GM21526 (cell line): ENCODE data around the gene PCYT2.

Experiments
- ATAC-seq: cut with Tn5 transposase; IDR thresholded peaks from one replicate; pipeline ENCODE4 v1.9.1; 2021; ENCODE audit warnings: moderate library complexity; ENCODE audit not compliant: unreplicated experiment, low FRiP score

The PCYT2 gene

DNA sequence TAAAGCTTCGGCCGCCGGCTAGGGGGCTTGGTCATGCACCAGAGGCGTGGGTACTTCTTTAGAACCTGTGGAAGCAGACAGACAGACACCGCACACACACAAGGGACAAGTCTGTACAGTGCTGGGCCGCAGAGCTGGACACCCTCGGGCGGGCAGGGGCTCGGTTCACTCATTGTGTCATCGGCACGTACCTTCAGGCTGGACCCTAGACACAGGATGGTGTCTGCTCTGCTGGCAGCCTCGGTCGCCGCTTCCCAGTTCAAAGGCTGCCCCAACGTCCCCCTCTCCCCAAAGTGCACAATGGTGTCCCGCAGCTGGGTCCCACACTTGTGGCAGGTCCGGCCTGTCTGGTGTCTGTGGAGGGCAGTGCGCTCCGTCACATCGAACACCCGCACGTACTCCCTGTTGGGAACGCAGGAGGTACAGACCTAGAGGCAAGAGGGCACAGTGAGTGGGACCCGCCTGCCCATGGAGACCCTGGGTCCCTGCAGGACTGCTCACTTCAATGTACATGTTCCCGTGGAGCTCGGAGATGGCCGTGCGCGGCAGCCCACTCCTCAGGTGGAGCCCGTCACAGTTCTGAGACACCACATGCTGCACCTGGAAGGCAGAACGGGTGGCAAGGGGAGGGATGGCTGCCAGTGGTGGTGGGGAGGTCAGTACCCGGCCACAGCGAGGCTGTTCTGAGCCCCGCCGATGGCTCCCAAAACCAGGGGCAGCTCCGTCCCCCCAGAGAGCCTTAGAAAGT is 3.1 kb upstream of the PCYT2 start:
- no peak for ATAC-seq

DNA sequence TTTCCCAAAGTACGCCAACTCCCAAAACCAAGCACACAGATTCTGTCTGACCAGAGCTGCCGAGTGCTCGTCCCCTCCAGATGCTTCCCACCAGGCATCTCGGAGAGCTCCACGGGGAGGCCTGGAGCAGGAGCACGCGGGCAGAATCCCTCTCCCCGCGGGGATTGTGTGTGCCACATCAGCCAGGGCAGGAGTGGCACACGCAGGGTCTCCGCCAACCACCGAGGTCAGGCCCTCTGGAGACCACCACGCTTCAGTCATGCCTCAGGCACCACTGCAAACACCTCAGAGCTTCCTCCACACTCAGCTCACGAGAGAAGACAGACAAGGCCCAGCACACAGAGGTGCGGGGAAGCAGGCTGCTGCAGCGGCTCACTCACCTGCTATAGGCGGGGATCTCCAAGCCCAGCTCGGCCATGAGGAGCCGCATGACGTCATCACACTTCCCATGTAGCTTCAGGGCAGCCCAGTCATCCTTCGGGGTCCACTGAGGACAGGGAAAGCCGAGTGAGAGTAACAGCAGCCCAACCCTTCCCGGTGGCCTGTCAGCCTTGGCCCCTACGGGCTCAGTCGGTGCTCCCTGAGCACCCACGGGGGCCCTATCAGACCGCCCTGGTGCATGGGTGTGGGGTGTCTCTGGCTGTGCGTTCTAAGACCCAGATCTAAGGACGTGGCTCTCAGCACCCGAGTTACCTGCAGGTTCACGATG is 2.3 kb upstream of the PCYT2 start:
- ATAC-seq: no peak

DNA sequence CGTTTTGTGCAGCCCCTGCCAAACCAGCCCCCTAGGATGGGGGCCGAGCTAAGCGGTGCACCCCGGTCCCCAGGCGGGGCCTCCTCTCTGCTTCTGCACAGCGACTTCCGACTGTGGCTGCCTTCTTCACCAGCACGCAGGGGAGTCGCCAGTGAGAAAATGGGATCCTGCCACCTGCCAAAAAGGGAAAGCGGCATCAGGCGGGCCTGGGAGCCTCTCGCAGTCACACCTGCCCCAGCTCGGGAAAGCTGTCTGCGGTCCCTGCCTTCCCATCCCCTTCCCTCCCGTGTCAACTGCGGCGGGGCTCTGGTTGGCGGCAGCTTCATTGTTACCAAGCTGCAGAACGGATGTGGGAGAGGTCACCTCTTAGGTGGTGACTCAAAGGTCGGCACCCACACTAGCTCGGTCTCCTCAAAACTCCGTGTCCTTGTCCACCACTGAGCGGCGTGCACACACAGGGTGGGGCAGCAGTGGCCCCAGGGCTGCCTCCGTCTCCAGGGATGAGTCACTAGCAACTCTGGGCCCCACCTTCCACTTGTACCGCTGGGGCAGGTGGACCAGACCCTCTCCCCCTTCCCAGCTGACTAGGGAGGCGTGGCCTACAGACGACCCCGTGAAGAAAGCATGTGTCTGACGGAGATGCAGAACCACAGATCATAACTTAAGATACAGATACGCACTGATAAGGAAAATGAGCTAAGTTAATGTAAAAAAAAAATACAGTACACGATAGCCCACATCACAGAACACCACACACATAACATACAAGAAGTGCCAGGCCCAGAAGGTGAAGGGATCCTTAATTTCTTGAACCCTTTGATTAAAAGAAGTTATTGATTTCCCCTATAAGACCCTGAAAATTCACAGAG is 1.5 kb upstream of the PCYT2 start:
- ATAC-seq: no peak

DNA sequence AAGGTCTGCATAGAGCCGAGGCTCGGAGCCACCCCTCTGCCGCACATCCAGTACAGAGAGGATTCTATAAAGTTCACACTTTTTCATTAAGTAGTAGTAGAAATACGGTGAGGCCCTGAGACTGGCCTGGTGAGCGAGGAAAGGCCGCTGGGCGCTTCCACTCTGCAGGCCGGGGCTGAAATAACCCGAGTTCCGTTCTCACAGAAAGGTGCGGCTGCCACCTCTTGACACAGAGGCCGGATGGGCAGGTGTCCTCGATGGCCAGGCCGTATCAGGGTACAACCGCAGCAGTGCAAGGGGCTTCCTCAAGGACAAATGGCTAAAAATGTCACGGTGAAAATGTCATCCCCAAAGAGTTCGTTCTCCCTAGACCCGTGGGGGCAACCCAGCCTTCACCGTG is 770 bp upstream of the PCYT2 start:
- no peak for ATAC-seq

DNA sequence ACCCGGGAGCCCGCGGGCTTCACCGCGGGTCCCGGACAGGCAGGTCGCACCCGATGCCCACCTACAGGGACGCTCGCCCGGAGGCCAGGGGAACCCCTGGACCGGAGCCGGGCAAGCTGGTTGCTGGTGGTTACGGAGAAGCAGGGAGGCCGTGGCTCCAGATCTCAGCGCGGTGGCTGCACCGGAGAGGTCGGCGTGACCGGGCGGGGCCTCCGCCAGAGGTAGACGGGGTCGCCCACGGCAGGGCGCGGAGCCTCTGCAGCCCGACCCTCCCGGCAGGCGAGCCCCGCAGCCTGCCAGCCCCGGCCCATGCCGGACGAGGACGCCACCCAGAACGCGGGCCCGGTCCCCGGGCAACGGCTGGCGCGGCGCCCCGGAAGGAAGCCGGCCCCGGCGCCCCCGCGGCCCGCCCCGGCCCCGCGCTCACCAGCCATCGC is 341 bp downstream of the PCYT2 start:
- peak; percentile 18 for ATAC-seq

DNA sequence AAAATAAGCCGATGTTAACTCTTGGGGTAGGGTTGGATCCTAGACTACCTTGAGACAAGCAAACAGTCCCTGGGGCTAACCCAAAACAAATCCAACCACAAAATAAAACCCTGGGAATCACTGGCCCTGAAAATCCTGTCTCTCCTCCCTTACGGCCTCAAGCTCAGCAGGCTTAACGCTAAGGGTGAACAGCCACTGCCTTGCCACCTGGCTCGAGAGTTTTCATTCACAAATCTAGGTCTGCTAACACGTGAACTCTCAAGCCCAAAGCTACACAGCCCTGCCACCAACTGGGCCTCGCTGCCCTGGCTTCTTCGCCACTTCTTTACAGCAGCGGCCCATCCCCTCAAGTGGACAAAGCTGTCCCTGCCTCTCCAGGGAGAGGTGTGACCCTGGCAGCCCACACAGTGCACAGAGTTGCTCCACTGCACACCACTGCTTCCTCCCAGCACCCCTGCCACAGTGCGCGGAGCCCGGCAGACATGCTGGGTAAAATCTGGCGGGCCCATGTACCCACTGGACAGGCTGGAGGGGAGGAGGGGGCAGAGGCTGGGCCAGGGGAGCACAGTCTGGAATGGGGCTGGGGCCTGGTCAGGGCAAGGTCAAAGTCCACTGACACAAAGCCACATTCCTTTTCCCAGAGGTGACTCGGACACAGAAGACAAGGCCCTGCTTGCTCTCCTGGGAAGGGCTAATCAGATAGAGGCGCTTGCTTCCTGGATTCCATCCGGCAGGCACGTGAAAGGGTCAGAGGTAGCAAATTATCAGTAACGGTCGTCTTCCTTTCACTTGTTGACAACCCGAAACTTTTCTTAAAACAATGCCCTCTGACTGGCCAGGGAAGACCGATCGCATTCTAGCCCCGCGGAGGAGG is 996 bp downstream of the PCYT2 start:
- no peak for ATAC-seq

DNA sequence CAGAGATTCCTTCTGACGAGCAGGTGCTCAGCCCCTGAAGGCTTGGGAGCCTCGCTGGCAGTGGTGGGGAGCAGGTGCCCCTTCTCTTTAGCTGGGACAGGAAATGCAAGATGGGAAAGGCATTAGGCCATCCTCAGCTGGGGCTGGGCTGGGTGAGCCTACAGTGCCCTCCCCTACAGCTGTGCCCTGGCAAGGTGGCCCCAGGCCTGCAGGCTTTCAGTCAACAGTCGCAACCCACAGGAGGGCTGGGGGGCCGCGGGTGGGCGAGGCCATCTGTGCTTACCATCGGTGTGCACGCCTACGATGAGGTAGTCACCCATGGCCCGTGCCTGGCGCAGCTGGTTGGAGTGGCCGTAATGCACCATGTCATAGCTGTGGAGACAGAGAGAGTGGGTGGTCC is 2.0 kb downstream of the PCYT2 start:
- no peak for ATAC-seq

DNA sequence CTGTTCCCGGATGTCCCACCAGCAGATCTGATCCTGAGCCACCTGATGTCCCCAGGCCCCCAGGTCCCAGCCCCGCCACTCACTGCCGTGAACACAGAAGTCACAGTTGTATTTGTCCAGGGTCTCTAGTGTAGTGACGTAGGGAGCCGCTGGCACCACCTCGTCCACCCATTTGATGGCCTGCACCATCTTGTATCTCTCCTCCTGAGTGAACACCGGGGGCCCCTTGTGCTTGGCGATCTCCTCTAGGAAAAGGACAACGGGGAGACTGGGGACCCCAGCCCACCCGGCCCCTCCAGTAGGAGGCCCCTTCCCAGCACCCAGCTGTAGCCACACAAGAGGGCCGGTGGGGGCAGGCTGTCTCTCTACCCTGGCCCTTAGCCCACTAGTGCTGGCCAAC is 2.4 kb downstream of the PCYT2 start:
- no peak for ATAC-seq

DNA sequence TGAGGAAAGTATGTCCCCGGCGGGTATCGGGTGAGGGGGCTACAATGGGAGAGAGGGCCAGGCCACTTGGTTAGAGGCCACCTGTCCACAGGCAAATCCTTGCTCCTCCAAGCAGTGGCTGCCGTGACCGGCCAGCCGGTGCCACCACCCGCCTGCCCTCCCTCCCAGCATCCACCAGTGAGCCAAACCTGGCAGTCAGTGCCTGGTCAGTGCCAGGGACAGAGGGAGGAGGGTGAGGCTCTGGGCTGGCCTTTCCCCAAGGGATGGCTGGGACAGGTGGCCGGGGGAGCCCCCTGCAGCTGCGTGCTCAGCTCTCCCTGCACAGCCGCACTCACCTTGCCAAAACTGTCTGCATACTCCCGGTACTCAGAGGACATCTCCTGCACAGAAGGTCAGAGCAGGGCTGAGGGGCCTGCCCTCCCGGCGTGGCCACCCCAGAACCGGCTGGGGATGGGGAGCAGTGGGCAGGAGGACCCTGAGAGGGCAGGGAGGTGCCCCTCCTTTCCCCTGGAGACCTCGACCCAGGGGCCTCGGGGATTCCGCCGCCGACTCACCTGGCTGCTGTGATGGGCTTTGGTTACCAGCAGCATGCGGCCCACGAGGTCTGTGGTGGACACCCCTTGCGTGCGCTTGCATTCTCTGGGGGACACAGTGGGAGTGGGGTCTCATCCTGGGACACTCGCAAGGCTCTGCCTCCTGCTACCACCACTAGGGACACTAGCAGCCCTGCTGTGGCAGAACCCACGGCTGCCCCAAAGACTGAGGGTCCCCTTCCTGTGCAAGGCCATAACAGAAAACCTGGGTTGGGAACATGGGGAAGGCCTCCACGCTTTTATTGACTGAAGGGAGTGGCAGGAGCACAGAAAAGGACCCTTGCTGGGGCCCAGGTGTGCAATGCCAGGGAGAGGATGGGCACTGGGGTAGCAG is 3.7 kb downstream of the PCYT2 start:
- no peak for ATAC-seq

DNA sequence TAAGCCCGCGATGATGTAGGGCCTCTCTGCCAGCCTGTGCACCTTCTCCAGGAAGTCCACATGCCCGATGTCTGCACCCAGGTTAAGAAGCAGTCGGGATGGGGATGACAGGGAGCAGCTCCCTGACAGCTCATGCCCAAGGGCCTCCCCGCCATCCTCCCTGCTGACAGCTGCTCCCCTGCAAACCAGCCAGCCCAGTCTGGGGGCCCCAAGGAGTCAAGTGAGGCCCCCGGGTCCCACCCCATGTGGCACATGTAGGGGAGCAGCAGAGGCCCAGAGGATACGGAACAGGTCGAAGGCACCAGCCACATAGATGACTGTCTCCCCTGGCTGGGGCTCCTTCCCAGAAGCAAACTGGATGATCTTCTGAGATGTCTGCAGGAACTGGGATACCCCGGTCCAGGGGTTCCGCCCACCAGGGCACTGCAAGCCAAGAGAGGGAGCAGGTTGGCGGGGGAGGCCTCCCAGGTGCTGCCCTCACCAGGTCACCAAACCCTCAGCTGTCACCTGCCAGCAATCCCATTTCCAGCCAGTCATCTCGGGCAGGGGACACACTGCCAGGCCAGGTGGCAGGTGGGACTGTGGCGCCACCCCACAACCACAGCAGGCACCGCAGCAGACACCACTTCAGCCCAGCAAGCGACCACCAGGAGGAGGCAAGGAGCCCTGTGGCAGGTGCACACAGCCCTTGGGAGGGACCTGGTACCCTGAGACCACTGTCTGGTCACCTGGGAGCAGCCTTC is 4.6 kb downstream of the PCYT2 start:
- ATAC-seq: no peak

DNA sequence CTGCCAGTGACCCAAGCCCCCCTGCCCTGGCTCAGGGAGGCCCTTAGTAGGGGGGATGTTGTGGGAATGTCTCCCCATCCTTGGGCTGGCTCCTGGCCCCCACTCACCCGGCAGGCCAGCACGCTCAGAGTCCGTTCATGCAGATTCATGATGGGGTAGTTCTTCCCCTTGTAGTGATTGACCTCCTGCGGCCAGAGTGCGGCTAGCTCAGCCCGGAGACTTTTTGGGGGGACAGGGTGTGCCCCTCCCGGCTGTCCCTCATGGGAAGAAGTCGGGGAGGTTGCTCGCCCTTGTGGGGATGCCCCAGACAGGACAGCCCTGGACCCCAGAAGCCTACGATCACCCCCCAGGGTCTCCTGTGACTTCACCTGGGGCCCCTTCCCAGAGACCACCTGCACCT is 5.2 kb downstream of the PCYT2 start:
- no peak for ATAC-seq

DNA sequence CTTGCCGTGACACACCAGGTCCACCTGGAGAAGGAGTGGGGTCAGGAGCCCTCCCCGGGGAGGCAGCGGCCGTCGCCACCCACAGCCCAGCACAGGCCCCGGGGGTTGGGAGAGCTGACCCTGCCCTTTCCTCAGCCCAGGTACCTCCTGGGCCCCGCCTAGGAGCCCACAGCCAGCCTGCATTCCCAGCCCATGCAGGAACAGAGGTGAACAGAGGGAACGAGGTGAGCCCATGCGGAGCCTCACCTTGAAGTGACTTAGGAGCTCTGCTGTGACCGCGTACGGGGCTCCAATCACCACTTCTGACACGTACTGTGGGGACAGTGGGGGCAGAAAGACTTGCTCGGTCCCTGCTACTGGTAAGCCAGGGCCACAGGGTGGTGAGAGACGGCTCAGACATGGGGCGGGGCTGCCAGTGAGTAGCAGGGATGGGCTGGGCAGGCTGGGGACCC is 5.7 kb downstream of the PCYT2 start:
- no peak for ATAC-seq

DNA sequence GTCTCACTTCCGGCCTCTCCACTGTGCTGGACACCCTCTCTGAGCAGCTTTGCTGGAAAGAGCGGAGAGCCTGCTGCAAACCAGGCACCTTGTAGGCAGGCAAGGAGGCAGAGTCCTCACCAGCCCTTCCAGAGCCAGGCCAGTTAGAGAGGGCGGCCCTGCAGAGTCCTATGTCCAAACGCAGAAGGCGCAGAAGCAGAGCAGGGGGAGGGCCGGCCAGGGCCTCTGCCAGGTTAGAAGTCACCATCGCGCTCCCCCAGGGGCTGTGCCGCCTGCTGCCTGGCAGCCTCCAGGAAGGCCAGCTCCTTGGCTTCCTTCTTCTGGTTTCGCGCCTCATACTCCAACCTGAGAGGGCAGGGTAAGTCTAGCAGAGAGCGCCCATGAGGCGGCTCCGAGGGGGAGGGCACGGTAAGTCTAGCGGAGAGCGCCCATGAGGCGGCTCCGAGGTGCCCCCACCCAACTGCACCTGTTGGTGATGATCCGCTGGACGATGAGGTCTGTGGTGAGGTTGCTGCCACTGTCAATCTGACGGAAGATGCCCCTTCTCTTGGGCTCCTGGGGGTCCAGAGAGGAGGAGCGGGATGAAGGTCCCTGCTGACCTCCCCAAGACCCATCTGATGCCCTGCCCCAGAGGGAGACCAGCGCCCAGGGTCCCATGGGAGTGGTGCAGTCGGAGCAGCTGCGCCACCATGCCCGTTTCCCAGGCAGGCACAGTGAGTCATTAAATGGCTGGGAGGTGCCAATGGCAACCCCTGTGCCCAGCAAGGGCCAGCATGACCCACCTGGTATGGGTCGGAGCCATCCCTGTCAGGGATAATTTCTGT is 6.4 kb downstream of the PCYT2 start:
- ATAC-seq: no peak

DNA sequence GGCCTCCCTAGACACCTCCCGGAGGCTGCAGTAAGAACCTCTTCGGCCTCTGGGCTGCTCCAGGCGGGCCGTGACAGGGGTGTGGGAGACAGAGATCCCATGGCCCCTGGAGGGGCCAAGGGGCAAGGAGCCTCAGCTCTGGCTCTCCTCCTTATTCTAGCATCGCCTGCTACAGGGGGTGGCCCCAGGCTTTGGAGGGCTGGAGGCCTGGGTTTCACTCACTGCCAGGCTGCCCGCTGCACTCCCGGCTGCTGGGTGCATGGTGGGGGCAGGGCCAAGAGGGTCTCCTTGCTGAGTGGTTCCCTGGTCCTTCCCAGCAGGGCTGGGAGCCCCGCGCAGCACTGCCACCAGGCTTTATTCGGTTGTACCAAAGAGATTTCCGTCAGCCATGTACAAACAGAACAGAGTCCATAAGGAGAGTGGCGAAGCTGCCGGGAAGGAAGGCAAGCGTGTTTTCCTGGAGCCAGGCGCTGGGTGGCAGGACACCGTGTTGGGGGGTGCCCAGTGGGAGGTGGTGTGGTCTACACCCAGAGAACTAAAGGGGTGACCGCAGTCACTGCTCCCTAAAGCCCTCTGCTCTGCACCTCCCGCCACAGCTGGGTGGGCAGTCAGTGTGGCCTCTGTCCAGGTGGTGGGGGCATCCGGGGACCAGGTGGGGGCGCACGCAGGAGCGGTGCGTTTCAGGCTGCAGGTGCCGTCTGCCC is 7.2 kb downstream of the PCYT2 start:
- no peak for ATAC-seq

DNA sequence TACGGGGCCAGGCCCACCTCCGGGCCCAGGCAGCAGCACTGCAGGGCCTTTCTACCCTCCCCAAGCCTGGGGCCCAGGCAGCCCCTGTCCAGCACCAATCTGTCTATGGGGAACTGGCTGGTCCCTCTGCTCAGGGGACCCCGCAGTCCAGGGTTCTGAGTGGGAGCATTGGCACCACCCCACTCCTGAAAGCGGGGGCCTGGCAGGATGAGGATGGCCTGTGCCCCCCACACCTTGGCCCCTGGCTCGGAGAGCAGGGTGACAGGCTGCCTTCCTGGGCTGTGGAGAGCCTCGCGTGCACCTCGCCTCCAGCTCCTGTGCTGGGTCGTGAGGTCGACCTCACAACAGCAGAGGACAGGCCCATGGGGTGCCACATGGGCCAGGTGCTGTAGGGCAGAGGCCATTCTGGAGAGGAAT is 7.8 kb downstream of the PCYT2 start:
- no peak for ATAC-seq

DNA sequence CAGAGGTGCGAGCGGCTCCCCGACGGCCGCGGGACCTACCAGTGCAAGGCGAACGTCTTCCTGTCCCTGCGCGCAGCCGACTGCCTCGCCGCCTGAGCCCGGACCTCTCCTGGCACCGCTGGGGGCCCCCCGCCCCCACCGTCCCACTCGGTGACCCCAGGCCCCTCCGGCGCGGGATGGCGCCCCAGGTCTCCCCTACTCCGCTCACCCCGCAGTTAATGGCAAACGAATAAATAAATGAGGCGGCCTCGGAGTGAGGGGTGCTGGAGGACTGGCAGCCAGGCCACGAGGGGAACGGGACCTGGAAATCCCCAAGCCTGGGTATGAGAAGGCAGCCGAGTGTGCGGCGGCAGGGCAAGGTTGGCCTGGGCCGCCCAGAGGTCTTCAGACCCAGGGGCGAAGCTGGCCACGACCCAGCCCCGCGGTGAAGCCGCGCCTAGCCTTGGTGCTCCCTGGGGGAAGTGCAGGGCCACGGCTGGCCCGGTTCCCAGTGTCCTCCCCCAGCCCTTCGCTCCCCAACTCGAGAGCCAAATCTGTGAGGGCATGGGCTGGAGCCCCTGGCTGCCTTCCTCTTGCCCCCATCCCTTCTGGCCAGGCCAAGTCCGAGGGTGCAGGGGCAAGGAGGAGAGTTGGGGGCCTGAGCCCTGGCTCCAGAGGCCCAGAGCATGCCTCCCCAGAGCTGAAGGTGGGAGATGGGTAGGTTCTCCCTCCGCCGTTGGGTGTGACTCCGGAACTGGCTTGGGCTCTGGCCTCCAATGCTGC is 8.4 kb downstream of the PCYT2 start:
- ATAC-seq: no peak
